Suprapubic skin (tissue), 4 donors: ENCODE measurements around the gene CDK5. TPM values are rescaled to one million over a fixed set of nuclear protein-coding genes. Genes with fewer than 3 reads are reported as not detected.
"Not testable (repeated sequence)": the region's sequence is repeated elsewhere in the genome, so short reads cannot be mapped to it uniquely, and the experiment has no call there.

Experiments used
- DNase-seq, 2 donors: peaks; one replicate each; pipeline ENCODE4 v3.0.0-alpha.2; 2019; ENCODE audit warnings: low spot score in 2 of 2
- H3K27ac ChIP-seq: fragments of 200-600 bp; sonication (generic); one replicate; pipeline ENCODE4 v1.5.1; 2019
- H3K27me3 ChIP-seq: fragments of 200-600 bp; sonication (generic); one replicate; pipeline ENCODE4 v1.5.1; 2019
- H3K36me3 ChIP-seq: fragments of 200-600 bp; sonication (generic); one replicate; pipeline ENCODE4 v1.5.1; 2019
- H3K4me1 ChIP-seq: fragments of 200-600 bp; sonication (generic); one replicate; pipeline ENCODE4 v1.5.1; 2019
- H3K4me3 ChIP-seq: fragments of 200-600 bp; sonication (generic); one replicate; pipeline ENCODE4 v1.5.1; 2019; ENCODE audit warnings: mild to moderate bottlenecking
- H3K9me3 ChIP-seq: fragments of 200-600 bp; sonication (generic); one replicate; pipeline ENCODE4 v1.5.1; 2019
- EP300 ChIP-seq: sonication (generic); formaldehyde crosslinking; IDR thresholded peaks from one replicate; pipeline ENCODE4 v1.6.1; 2017; ENCODE audit warnings: antibody characterized with exemption
- POLR2A ChIP-seq, 2 donors: fragments of 450-650 bp; IDR thresholded peaks; one replicate each; pipeline ENCODE4 v1.6.1; 2017; ENCODE audit warnings: antibody characterized with exemption in 2 of 2, mild to moderate bottlenecking in 2 of 2, moderate library complexity in 2 of 2
- POLR2AphosphoS5 ChIP-seq, 3 donors: sonication (generic); formaldehyde crosslinking; IDR thresholded peaks; one replicate each; pipeline ENCODE4 v1.6.1; 2017; ENCODE audit warnings: antibody characterized with exemption in 3 of 3
- WGBS: methylation state at CpG from one replicate; pipeline ENCODE4 v1.1.5; 2018; 5-methylcytosine and 5-hydroxymethylcytosine counted together
- total RNA-seq, 4 donors: library from RNA; depleted of rRNA; stranded (reverse); fragments of >200 nt; gene quantifications; one replicate each; pipeline ENCODE4 v1.1.0, GENCODE V29; 2016
- TF ChIP-seq, protein P1 (sequence below), 2 donors: fragments of 200-600 bp in 1 of 2; fragments of 450-650 bp in 1 of 2; sonication (generic) in 1 of 2; IDR thresholded peaks; one replicate each; pipeline ENCODE4 v1.5.1; 2016 to 2019; ENCODE audit warnings: antibody characterized with exemption in 2 of 2, mild to moderate bottlenecking in 1 of 2, moderate library complexity in 1 of 2

The CDK5 gene
- total RNA-seq, 4 donors from 2014 or later: 7.7 to 14.7 (median 13.4) TPM

DNA sequence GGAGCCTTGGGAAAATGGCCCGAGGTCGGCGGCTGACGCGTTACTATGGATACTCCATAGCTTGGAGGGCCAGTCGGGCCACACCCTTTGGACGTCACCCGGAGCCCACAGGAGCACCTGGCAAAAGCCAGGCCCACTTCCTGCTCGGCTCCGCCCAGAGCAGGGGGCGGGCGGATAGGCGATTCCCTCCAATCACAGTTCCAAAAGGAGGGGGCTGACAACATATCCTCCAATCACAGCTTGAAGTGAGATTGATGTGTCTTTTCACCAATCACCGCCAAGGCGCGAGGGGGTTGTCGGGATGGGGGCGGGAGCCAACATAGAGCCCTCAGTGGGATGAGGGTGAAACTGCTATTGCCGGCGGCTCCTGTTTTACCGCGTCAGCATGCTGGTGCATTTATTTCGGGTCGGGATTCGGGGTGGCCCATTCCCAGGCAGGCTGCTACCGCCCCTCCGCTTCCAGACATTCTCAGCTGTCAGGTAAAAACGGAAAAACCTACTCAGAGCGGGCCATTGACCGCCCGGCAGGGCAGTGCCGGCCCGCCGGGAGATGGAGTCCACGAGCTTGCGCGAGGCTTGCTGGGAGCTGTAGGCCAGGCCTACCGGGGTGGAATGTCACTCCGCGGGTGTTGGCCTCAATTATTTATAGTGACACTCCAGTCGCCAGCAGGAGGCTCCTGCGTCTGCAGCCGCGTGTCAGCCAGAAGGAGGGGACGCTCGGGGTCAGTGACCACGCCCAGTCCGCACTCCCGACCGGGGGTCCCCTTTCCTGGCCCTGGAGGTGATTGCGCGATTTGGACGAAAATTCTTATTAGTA lies 29.4 kb downstream of the CDK5 start, which contains the start of gene ABCB8:
ABCB8 (plus strand) TSS at position 320 of the 817 bp plus-strand sequence; CDS start at position 386, 66 bp downstream.
- H3K4me1 ChIP-seq: peaks cover 26% of the 10 kb centered on the region
- under 1% methylated on average over 31 of the region's 53 CpGs for WGBS

GRCh38 chr7:151027728-151028130 lies 30.0 kb downstream of the CDK5 start:
- H3K4me1 ChIP-seq: peaks cover 26% of the 10 kb centered on the region
- peak overlapping the region; percentile 84 for H3K27ac ChIP-seq
- not testable (repeated sequence) for H3K9me3 ChIP-seq, H3K27me3 ChIP-seq, H3K36me3 ChIP-seq, DNase-seq
- H3K4me3 ChIP-seq: peak overlapping the region; percentile 74
- 5% methylated on average over 16 of the region's 16 CpGs for WGBS

More for the DNA sequence above, 29.4 kb downstream of the CDK5 start, which contains the start of gene ABCB8:
- TF ChIP-seq POLR2A (IDR thresholded peaks at IDR 0.05) (no peak), EP300 (no peak), POLR2AphosphoS5 (IDR thresholded peaks at IDR 0.05) (peak in 2 of 3 donors; percentile 45 to 72)
- TF ChIP-seq, protein P1, sequence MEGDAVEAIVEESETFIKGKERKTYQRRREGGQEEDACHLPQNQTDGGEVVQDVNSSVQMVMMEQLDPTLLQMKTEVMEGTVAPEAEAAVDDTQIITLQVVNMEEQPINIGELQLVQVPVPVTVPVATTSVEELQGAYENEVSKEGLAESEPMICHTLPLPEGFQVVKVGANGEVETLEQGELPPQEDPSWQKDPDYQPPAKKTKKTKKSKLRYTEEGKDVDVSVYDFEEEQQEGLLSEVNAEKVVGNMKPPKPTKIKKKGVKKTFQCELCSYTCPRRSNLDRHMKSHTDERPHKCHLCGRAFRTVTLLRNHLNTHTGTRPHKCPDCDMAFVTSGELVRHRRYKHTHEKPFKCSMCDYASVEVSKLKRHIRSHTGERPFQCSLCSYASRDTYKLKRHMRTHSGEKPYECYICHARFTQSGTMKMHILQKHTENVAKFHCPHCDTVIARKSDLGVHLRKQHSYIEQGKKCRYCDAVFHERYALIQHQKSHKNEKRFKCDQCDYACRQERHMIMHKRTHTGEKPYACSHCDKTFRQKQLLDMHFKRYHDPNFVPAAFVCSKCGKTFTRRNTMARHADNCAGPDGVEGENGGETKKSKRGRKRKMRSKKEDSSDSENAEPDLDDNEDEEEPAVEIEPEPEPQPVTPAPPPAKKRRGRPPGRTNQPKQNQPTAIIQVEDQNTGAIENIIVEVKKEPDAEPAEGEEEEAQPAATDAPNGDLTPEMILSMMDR (IDR thresholded peaks at IDR 0.05): peak; percentile 47 to 50
- H3K36me3 ChIP-seq: peaks cover 9% of the 10 kb centered on the region
- no peaks in the 10 kb centered on the region for H3K27me3 ChIP-seq
- DNase-seq: peak; percentile 99 to 100
- H3K4me3 ChIP-seq: peak within 1 kb of the TSS; percentile 74
- H3K9me3 ChIP-seq: no peaks in the 10 kb centered on the region
- peak within 1 kb of the TSS; percentile 84 for H3K27ac ChIP-seq

GRCh38 chr7:151026771-151027727 lies 30.6 kb downstream of the CDK5 start:
- 36% methylated on average over 19 of the region's 19 CpGs for WGBS
- DNase-seq: not testable (repeated sequence)

DNA sequence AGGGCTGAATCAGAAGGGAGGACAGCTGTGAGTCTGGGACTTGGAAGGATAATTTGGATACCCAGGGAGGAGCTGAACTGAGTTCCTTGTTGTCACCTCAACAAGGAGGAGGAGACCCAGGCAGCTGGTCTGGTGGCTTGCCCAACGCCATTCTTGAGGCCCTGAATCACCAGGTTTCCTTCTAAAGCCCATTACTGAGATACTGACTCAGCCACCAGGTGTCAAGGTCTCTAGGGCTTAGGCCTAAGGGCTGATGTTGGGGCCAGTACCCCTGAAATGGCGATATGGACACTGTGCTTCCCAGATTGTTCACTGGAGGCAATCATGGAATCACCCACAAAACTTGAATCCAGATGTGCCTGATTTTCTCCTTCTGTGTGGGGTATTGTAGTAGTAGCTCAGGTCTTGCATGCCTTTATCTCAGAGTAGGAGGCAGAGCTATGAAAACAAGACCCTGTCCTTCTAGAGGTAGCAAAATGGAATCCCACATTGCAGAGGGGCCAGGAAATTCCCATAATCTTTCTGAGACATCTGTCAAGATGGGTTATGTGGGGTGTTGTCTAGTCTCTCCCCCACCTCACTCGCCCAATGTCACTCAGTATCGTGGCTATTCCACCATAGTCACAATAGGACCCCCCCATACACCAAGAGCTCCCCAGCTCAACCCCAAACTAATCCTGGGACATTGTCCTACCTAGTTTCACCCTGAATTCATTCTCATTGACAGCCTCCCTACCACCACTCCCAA lies 31.6 kb downstream of the CDK5 start:
- H3K27me3 ChIP-seq: peaks cover under 1% of the 10 kb centered on the region
- no peak overlapping the region for H3K4me3 ChIP-seq
- TF ChIP-seq EP300 (no peak), POLR2A (IDR thresholded peaks at IDR 0.05) (no peak), POLR2AphosphoS5 (IDR thresholded peaks at IDR 0.05) (no peak)
- TF ChIP-seq, protein P1 (IDR thresholded peaks at IDR 0.05): no peak
- DNase-seq: no peak
- H3K4me1 ChIP-seq: peaks cover 23% of the 10 kb centered on the region
- no peaks in the 10 kb centered on the region for H3K36me3 ChIP-seq
- 81% methylated on average over 4 of the region's 4 CpGs for WGBS
- no peaks in the 10 kb centered on the region for H3K9me3 ChIP-seq
- H3K27ac ChIP-seq: no peak overlapping the region

More at GRCh38 chr7:151026771-151027727, 30.6 kb downstream of the CDK5 start:
- H3K27me3 ChIP-seq, H3K9me3 ChIP-seq, H3K36me3 ChIP-seq: not testable (repeated sequence)
- H3K27ac ChIP-seq: peak overlapping the region; percentile 84
- H3K4me1 ChIP-seq: peaks cover 23% of the 10 kb centered on the region
- H3K4me3 ChIP-seq: peak overlapping the region; percentile 74

DNA sequence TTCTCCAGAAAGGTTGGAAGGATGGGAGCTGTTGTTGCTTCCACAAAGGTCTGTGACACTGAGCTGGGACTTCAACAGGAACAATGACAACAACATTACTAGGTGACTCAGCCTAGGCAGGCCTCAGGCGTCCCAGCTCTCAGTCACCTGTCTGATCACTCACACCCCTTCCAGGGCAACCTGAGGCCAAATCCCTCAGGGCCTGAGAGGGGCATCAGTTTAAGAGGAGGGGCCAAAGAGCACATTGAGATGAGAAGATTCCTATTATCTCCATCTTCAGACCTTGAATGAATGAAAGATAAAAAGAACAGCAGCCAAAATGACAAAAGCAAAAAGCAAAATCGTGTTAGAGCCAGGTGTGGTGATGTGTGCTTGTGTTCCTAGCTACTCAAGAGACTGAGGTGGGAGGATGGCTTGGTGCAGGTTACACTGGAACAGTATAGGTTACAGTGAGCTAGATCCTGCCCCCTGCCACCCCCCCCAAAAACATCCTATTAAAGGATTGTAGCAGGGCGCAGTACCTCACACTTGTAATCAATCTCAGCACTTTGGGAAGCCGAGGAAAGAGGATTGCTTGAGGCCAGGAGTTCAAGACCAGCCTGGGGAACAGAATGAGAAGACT lies 33.2 kb downstream of the CDK5 start, which contains the start of gene ATG9B:
ATG9B (minus strand) TSS at position 60 of the 622 bp plus-strand sequence. CDS start 71 bp downstream, outside the sequence.
- Histone ChIP-seq H3K9me3 (no peaks in the 10 kb centered on the region), H3K27ac (no peak within 1 kb of the TSS), H3K27me3 (peaks cover 15% of the 10 kb centered on the region), H3K36me3 (no peaks in the 10 kb centered on the region), H3K4me1 (peaks cover 23% of the 10 kb centered on the region), H3K4me3 (no peak within 1 kb of the TSS)
- TF ChIP-seq EP300: no peak
- TF ChIP-seq, protein P1 (IDR thresholded peaks at IDR 0.05): no peak
- no peak for TF ChIP-seq POLR2AphosphoS5 (IDR thresholded peaks at IDR 0.05)
- TF ChIP-seq POLR2A (IDR thresholded peaks at IDR 0.05): no peak
- 70% methylated on average over 4 of the region's 4 CpGs for WGBS
- no peak for DNase-seq
